Stimulated activated CD8-positive, alpha-beta memory T cell treated with anti-CD3 and anti-CD28 coated beads, Interleukin-4, amount 100 ng/mL, for 24 hours (primary cell): ENCODE data around the gene RCSD1.
"Not testable (repeated sequence)": the region's sequence is repeated elsewhere in the genome, so short reads cannot be mapped to it uniquely, and the experiment has no call there.

Experiments used
- DNase-seq: peaks from one replicate; pipeline ENCODE4 v3.0.0-alpha.2; 2020; ENCODE audit warnings: low read depth

RCSD1 gene, protein sequence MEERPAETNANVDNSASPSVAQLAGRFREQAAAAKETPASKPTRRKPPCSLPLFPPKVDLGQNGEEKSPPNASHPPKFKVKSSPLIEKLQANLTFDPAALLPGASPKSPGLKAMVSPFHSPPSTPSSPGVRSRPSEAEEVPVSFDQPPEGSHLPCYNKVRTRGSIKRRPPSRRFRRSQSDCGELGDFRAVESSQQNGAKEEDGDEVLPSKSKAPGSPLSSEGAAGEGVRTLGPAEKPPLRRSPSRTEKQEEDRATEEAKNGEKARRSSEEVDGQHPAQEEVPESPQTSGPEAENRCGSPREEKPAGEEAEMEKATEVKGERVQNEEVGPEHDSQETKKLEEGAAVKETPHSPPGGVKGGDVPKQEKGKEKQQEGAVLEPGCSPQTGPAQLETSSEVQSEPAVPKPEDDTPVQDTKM

GRCh38 chr1:167629681-167630567 lies at the start of gene RCSD1:
Gene RCSD1 (plus strand): TSS chr1:167630232. CDS start chr1:167630424, 192 bp downstream.
- DNase-seq, result peak; percentile 56

DNA sequence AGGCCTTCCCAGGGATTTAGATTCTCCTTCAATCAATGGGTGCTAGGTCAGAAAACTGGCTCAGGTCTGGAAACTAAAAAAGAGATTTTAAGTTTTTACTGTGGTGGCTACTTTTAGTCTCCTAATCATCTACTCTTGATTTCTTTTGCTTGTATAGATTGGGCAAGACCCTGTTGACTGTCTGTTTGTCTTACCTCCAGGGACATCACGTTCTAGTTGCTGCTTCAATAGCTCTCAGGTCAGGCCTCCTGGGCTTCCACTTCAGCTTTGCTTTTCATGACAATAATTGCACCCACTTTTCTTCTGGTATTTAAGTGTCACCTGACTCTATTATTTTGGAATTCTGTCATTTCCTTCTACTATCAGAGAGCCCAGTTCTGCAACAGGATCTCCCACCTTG lies 48.0 kb upstream of the RCSD1 start:
- no peak for DNase-seq

DNA sequence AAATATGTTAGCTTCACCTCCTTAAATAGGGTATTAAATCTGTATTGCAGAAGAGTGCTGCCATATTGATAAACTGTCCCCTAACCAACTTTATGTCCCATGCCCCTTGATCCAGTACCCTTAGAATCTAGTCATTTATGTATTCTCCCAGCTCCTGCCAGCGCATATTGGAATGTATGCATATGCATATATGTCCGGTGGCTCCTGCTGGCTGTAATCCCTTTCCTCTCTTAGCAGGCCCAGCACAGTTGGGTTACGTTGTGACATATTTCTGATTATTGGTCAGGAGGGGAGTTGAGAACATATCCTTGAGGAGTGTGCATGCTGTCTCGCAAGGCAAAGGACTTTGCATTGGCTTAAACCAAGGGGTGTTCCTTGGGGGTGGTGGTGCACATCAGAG lies 47.3 kb upstream of the RCSD1 start:
- DNase-seq, result no peak

- DNase-seq, result no peak
Observed at GRCh38 chr1:167584581-167584980, 45.5 kb upstream of the RCSD1 start.

GRCh38 chr1:167587342-167587741 lies 42.7 kb upstream of the RCSD1 start:
- DNase-seq, result no peak

- DNase-seq, result no peak
Observed at GRCh38 chr1:167587872-167588271, 42.2 kb upstream of the RCSD1 start.

GRCh38 chr1:167588361-167588760 lies 41.7 kb upstream of the RCSD1 start:
- no peak for DNase-seq

- DNase-seq, result no peak
Observed at GRCh38 chr1:167592475-167592874, 37.6 kb upstream of the RCSD1 start.

GRCh38 chr1:167593860-167594259 lies 36.2 kb upstream of the RCSD1 start:
- DNase-seq, result no peak

- DNase-seq, result no peak
Observed at GRCh38 chr1:167594822-167595221, 35.2 kb upstream of the RCSD1 start.

DNA sequence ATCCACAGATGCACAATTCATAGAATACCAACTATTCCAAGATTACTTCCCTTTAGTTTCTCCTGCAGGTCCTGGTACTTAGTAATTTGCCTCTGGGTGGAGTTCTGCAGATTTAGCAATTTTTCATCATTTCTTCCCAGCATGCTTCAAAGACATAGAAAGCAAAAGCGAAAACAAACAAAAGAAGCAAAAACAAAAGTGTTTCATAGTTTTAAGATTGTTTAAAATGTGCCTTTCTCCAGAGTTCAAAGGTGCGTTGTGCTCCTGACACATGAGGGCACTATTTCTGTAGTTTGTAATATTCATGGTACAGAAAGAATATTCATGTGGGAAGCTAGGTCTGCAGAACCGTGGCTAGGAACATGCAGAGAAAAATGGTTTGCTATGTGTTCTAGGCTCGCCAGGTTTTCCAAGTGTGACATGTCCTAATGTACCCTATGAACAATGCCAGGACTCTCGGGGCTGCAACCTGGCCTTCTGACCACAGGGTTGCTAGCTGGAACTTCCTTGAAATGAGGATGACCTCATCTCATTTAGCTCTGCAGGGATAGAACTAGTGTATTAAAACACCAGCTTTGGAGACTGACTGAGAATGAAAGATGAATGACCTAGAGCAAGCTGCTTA lies 30.0 kb upstream of the RCSD1 start:
- no peak for DNase-seq

DNA sequence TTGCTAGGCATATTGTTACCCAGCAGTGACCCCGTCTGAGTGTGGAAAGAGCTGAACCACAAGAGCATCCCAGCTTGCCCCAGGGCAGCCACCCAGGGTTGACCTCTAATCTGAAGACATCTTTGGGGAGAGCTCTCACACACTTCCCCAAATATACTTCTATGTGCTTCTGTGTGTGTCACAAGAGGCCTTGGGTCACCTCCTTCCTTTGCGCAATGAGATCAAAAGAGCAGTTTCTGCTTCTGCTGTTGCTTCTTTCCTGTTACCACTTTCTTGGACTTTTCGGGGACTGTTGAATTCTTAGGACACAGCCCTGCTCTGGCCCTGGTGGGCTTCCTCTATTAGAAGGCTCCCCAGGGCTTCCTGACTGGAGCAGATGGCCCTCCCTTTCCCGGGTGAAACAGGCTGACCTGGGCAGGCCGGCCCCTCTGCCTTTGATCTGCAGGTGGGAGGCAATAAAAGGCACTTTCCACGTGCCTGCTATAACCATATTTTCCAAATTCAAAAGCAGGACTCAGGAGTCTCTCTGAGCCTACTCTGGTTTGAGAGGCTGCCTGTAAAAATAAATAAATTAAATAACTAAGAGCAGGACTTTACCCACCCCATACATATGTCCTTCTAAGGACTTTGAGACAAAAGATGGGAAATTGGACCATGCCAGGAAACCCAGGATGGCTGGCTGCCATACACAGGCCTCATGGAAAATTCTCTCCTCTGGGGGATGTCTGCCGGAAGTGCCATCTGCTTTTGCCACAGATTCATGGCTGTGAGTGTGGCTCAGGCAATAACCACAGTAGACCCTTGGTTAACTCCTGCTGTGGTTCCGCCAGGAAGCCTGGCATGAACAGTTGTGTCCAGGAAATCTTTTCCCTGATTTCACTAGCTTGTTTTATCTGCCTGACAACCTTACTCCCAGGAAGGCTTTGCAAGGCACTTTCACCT lies 28.3 kb upstream of the RCSD1 start:
- no peak for DNase-seq

- DNase-seq, result no peak
Observed at GRCh38 chr1:167602840-167603239, 27.2 kb upstream of the RCSD1 start.

DNA sequence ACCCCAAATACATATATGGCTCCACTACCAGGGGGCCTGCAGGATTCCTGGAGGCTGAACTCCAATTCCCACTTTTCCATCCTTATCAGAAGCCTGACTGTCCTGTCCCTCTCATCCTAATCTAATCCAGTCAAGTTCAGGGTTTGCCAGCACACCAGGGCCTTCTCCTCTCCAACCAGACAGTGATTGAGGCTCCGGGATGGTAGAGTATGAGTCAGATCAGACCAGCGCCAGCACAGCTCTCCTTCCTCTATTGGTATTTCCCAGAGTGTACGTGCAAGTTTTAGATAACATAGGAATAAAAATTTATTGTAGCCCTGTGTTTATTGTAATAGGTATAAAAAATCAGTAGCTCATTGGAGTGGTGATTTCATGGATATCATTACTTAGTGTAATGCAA lies 24.5 kb upstream of the RCSD1 start:
- DNase-seq, result no peak

DNA sequence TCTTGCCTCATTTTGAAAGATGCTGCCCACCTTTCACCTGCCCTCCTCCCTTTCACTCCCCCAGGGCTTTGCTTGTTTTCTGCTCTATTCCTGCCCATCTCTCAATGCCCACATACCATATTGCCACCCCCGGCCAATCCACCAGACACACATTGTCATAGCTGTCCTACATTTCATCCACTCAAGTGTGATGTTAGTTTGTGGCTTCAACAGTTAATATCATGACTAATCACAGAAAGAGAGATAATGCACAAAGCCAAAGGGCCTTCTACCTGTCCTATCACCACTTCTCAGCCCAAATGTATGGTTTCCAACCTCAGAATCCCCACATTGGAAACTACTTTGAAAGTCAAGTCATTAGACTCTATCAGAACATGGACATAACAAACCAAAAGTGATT lies 18.0 kb upstream of the RCSD1 start:
- DNase-seq, result no peak

GRCh38 chr1:167612587-167613385 lies 17.2 kb upstream of the RCSD1 start:
- DNase-seq, result no peak

- DNase-seq, result not testable (repeated sequence)
Observed at GRCh38 chr1:167613984-167614383, 16.0 kb upstream of the RCSD1 start.

GRCh38 chr1:167614851-167615250 lies 15.2 kb upstream of the RCSD1 start:
- DNase-seq, result no peak

- DNase-seq, result no peak
Observed at GRCh38 chr1:167616521-167616920, 13.5 kb upstream of the RCSD1 start.
